Kasumi-1 (cell line): ENCODE measurements around the gene PACSIN3.
A peak's percentile ranks its signal among the peaks of the same experiment; 100 is the strongest.
"Not testable (repeated sequence)": the region's sequence is repeated elsewhere in the genome, so short reads cannot be mapped to it uniquely, and the experiment has no call there.

Experiments
- DNase-seq, 2 experiments: peaks; one replicate each; lab custom pipeline; 2025; lab: John Stamatoyannopoulos, UW

Gene PACSIN3

GRCh38 chr11:47186076-47186699 is at the start of gene PACSIN3:
PACSIN3 (minus strand) TSS chr11:47186434; CDS start chr11:47182727, 3,707 bp downstream.
- peak in 1 of 2 experiments; percentile 24 for DNase-seq

GRCh38 chr11:47235163-47235562 is 48.9 kb upstream of the PACSIN3 start:
- DNase-seq: no peak

- DNase-seq: no peak
Observed at GRCh38 chr11:47234669-47235100, 48.5 kb upstream of the PACSIN3 start.

GRCh38 chr11:47233989-47234668 is 47.9 kb upstream of the PACSIN3 start:
- peak; percentile 57 to 76 for DNase-seq

- DNase-seq: no peak
Observed at GRCh38 chr11:47233051-47233450, 46.8 kb upstream of the PACSIN3 start.

- no peak for DNase-seq
Observed at GRCh38 chr11:47229161-47229560, 42.9 kb upstream of the PACSIN3 start.

- no peak for DNase-seq
Observed at GRCh38 chr11:47225552-47226400, 39.5 kb upstream of the PACSIN3 start.

- no peak for DNase-seq
Observed at GRCh38 chr11:47222696-47223095, 36.5 kb upstream of the PACSIN3 start.

- no peak for DNase-seq
Observed at GRCh38 chr11:47220401-47220821, 34.2 kb upstream of the PACSIN3 start.

- DNase-seq: peak; percentile 42 to 45
Observed at GRCh38 chr11:47216121-47216798, 30.0 kb upstream of the PACSIN3 start.

- peak in 1 of 2 experiments; percentile 44 for DNase-seq
Observed at GRCh38 chr11:47215366-47215910, 29.2 kb upstream of the PACSIN3 start.

GRCh38 chr11:47213950-47214565 is 27.8 kb upstream of the PACSIN3 start:
- peak; percentile 57 to 72 for DNase-seq

- DNase-seq: no peak
Observed at GRCh38 chr11:47212938-47213337, 26.7 kb upstream of the PACSIN3 start.

GRCh38 chr11:47208628-47209027 is 22.4 kb upstream of the PACSIN3 start:
- DNase-seq: no peak

GRCh38 chr11:47208008-47208552 is 21.8 kb upstream of the PACSIN3 start:
- DNase-seq: not testable (repeated sequence)

GRCh38 chr11:47207459-47207858 is 21.2 kb upstream of the PACSIN3 start:
- DNase-seq: no peak

GRCh38 chr11:47206577-47206976 is 20.3 kb upstream of the PACSIN3 start:
- DNase-seq: not testable (repeated sequence)

GRCh38 chr11:47204637-47204989 is 18.4 kb upstream of the PACSIN3 start:
- no peak for DNase-seq

- no peak for DNase-seq
Observed at GRCh38 chr11:47202576-47202975, 16.3 kb upstream of the PACSIN3 start.

GRCh38 chr11:47201015-47201414 is 14.8 kb upstream of the PACSIN3 start:
- DNase-seq: no peak

- not testable (repeated sequence) for DNase-seq
Observed at GRCh38 chr11:47198161-47198560, 11.9 kb upstream of the PACSIN3 start.
